HFF-Myc (cell line): ENCODE results near the gene CLIC5.

Experiments used
- DNase-seq: peaks from one replicate; pipeline ENCODE4 v3.0.0-alpha.2; 2011; ENCODE audit warnings: low read depth; ENCODE audit errors: extremely low read depth
- H3K4me3 ChIP-seq: replicated peaks from 2 replicates; pipeline ENCODE4 v1.5.1; 2011; ENCODE audit warnings: low read depth, mild to moderate bottlenecking, control low read depth, low read length
- TF ChIP-seq, protein P1 (sequence below): IDR thresholded peaks from 2 replicates; pipeline ENCODE4 v1.5.1; 2012; ENCODE audit warnings: mild to moderate bottlenecking, low read depth, low read length, control low read depth; ENCODE audit errors: missing control alignments

Gene CLIC5

DNA sequence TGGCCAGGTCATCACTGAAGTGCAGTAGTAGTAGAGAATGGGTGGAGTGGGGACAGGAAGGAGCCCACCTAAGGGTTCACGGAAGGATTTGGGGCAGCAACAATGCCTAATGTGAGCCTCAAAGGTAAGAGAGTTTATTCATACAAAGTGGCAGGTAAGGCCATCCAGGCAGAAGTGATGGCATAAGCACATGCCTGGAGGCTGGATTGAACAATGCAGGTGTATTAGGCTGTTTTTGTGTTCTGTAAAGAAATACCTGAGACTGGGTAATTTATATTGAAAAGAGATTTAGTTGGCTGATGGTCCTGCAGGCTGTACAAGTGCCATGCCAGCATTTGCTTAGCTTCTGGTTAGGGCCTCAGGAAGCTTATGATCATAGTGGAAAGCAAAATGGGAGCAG lies 48.3 kb downstream of the CLIC5 start:
- DNase-seq = no peak
- TF ChIP-seq, protein P1, sequence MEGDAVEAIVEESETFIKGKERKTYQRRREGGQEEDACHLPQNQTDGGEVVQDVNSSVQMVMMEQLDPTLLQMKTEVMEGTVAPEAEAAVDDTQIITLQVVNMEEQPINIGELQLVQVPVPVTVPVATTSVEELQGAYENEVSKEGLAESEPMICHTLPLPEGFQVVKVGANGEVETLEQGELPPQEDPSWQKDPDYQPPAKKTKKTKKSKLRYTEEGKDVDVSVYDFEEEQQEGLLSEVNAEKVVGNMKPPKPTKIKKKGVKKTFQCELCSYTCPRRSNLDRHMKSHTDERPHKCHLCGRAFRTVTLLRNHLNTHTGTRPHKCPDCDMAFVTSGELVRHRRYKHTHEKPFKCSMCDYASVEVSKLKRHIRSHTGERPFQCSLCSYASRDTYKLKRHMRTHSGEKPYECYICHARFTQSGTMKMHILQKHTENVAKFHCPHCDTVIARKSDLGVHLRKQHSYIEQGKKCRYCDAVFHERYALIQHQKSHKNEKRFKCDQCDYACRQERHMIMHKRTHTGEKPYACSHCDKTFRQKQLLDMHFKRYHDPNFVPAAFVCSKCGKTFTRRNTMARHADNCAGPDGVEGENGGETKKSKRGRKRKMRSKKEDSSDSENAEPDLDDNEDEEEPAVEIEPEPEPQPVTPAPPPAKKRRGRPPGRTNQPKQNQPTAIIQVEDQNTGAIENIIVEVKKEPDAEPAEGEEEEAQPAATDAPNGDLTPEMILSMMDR = no peak
- H3K4me3 ChIP-seq = no peak overlapping the region

DNA sequence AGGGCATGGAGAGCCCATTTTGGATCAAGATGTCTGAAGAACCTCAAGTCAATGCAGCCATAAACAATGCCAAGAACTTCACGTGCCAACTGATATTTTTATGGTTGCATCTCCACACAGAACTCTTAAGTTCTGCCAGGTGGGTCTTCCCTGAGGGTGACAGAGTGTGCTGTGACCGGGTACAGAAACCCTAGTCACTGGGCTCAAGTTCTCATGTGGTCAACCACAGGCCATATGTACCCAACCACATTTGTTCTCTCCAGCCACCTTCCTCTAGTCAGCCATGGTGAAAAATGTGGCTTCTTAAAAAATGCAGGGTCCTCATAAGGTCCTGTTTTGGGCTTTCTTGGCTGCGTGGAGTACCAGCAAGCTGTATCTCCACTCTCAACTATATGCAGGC lies 48.9 kb downstream of the CLIC5 start:
- no peak overlapping the region for H3K4me3 ChIP-seq
- DNase-seq = no peak
- TF ChIP-seq, protein P1 = no peak

DNA sequence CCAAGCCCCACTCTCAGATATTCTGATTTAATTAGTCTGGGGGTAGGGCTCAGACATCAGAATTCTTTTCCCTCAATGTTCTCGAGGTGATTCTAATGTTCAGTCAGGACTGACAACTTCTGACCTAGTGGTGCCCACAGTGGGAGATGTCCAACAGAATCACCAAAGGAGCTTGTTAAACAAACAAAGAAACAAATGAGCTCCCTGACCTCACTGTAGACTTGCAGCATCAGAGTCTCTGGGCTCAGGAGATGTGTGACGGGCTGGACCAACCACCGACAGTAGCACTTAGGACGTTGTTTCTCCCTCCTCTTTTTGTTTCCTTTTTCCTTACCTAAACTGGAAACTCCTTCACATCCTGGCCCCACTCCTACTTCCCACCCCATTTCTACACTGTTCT lies 49.3 kb downstream of the CLIC5 start:
- TF ChIP-seq, protein P1 = no peak
- H3K4me3 ChIP-seq = no peak overlapping the region
- DNase-seq = no peak

DNA sequence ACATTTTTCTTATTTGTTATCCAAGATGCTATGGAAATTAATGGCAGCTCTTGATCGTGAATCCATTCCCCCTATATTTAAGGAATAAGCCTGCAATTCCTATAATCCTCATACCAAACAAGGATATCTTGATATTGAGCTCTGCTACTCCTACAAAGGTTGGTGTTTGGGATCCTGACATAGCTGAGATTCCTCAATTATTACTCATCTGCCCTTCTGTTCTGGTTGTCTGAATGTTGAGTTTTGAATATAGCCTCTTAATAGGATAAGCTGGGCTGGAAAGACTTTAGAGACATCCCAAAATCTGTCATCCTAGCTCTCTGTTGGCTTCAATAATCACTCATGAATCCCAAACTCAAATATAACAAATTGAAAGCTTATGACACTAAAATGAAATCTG lies 49.9 kb downstream of the CLIC5 start:
- no peak overlapping the region for H3K4me3 ChIP-seq
- TF ChIP-seq, protein P1 = no peak
- DNase-seq = no peak

DNA sequence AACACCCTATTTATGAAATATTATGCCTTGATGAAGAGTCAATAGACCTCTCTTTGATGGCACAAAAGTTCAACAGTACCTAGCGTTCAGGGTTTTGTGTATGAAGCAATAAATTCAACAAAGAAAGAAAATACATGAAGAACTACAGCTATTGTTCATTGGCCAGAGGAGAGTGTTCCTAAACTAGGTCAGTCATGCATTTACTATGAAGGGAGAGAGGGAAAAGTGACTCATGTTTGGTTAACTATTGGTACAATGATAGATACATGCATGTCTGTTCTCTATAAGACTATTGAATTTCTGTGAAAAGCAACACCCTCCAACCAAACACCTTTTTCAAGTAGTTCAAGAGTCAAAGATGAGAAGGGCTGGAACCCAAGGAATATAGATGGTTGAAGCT lies 50.7 kb downstream of the CLIC5 start:
- TF ChIP-seq, protein P1 = no peak
- no peak overlapping the region for H3K4me3 ChIP-seq
- no peak for DNase-seq

DNA sequence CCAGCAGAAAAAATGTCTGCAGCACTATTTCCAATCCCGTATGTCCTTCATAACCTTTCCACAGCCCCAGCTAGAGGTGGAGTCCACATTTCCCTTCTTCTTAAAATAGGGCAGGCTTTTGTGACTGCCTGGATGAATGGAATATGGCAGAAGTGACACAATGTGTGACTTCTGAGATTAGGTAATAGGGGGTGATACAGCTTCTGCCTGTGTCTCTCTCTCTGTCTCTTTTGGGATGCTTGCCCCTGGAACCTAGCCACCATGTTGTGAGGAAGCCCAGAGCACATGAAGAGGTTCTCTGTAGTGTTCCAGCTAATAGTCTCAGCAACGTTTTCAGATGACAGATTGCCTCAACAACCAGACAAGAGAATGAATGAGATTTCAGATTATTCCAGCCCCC lies 51.4 kb downstream of the CLIC5 start:
- H3K4me3 ChIP-seq = no peak overlapping the region
- TF ChIP-seq, protein P1 = no peak
- no peak for DNase-seq

DNA sequence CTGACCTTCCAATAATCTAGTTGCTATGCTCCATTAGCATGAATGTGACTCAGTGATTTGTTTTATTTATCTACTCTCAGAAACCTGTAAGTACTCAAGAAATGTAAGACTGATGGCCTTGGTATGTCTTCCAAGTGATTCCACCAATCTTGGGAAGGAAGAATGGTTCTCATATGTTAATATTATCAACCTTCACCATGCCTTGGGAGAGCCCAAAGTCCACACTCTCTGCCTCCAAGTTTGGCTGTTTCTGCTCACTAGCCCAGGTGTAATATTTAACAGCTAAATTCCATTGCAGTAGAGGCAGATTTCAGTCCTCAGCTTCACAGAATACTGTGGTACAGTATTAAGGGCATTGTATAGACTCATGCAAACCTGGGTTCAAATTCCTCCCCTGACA lies 51.8 kb downstream of the CLIC5 start:
- DNase-seq = no peak
- H3K4me3 ChIP-seq = no peak overlapping the region
- TF ChIP-seq, protein P1 = no peak
